HepG2 (cell line): ENCODE data around the gene C6orf136. TPM values are rescaled to one million over a fixed set of nuclear protein-coding genes. Genes with fewer than 3 reads are reported as not detected.

Experiments
- CBX5 ChIP-seq: sonication (generic); formaldehyde crosslinking; IDR thresholded peaks from 2 replicates; pipeline ENCODE4 v1.4.0; 2020; ENCODE audit warnings: missing genetic modification reagents, borderline replicate concordance
- EP300 ChIP-seq, 3 experiments: sonication (generic) in 1 of 3; formaldehyde crosslinking in 1 of 3; IDR thresholded peaks; 2 replicates each; pipeline versions ENCODE4 v1.5.1 to v1.6.1; 2011 to 2020; ENCODE audit warnings: low read depth in 2 of 3, low read length in 2 of 3, borderline replicate concordance in 1 of 3, improper control_type of control experiment in 1 of 3, mild to moderate bottlenecking in 1 of 3, missing genetic modification reagents in 1 of 3, moderate library complexity in 1 of 3
- GATAD2A ChIP-seq: IDR thresholded peaks from 2 replicates; pipeline ENCODE4 v1.6.1; 2016
- HNRNPH1 ChIP-seq: fragments of 200-400 bp; formaldehyde crosslinking; optimal IDR thresholded peaks from 2 replicates; pipeline ENCODE3; 2017; ENCODE audit warnings: mild to moderate bottlenecking, low read depth, low read length
- HNRNPL ChIP-seq: fragments of 200-400 bp; formaldehyde crosslinking; IDR thresholded peaks from 2 replicates; pipeline ENCODE4 v1.6.1; 2017; ENCODE audit warnings: mild to moderate bottlenecking, low read depth, low read length
- KDM5B ChIP-seq: sonication (generic); formaldehyde crosslinking; IDR thresholded peaks from 2 replicates; pipeline ENCODE4 v1.4.0; 2020; ENCODE audit warnings: missing genetic modification reagents, mild to moderate bottlenecking, borderline replicate concordance
- NFYC ChIP-seq: IDR thresholded peaks from 2 replicates; pipeline ENCODE4 v1.6.1; 2016; ENCODE audit warnings: missing genetic modification reagents, missing compliant biosample characterization
- NPAS2 ChIP-seq: sonication (generic); formaldehyde crosslinking; IDR thresholded peaks from 2 replicates; pipeline ENCODE4 v1.8.0; 2022; ENCODE audit warnings: mild to moderate bottlenecking, missing genetic modification reagents, borderline replicate concordance
- PBX3 ChIP-seq: sonication (generic); formaldehyde crosslinking; IDR thresholded peaks from 2 replicates; pipeline ENCODE4 v1.8.1; 2023; ENCODE audit warnings: missing genetic modification reagents, inconsistent platforms, borderline replicate concordance
- POGZ ChIP-seq: sonication (generic); formaldehyde crosslinking; IDR thresholded peaks from 2 replicates; pipeline ENCODE4 v1.4.0; 2020; ENCODE audit warnings: mild to moderate bottlenecking, missing genetic modification reagents
- RARA ChIP-seq: IDR thresholded peaks from 2 replicates; pipeline ENCODE4 v1.6.1; 2016; ENCODE audit warnings: missing genetic modification reagents, missing compliant biosample characterization
- SOX13 ChIP-seq, 3 experiments: fragments of 450-650 bp in 1 of 3; sonication (generic) in 1 of 3; formaldehyde crosslinking in 1 of 3; IDR thresholded peaks in 2 of 3; conservative IDR thresholded peaks in 1 of 3; 2 replicates each; pipeline versions ENCODE4 v1.5.0 to v1.6.1; 2016 to 2020; ENCODE audit warnings: antibody characterized with exemption in 1 of 3, mild to moderate bottlenecking in 1 of 3, missing compliant biosample characterization in 1 of 3, missing genetic modification reagents in 1 of 3, moderate library complexity in 1 of 3
- TCF12 ChIP-seq, 2 experiments: fragments of 450-650 bp in 1 of 2; sonication (generic) in 1 of 2; formaldehyde crosslinking in 1 of 2; IDR thresholded peaks; 2 replicates each; pipeline versions ENCODE4 v1.6.1 to v1.8.0; 2017 to 2022; ENCODE audit warnings: antibody characterized with exemption in 1 of 2, mild to moderate bottlenecking in 1 of 2, missing genetic modification reagents in 1 of 2, moderate library complexity in 1 of 2
- U2AF2 ChIP-seq: fragments of 200-400 bp; formaldehyde crosslinking; IDR thresholded peaks from 2 replicates; pipeline ENCODE4 v1.6.1; 2017; ENCODE audit warnings: low read depth, mild to moderate bottlenecking, low read length
- ZNF124 ChIP-seq: sonication (generic); formaldehyde crosslinking; IDR thresholded peaks from 2 replicates; pipeline ENCODE4 v1.4.0; 2020; ENCODE audit warnings: missing genetic modification reagents
- ZNF484 ChIP-seq: sonication (generic); formaldehyde crosslinking; IDR thresholded peaks from 2 replicates; pipeline ENCODE4 v1.5.1; 2020; ENCODE audit warnings: mild to moderate bottlenecking, low read depth, missing genetic modification reagents, borderline replicate concordance
- ZNF552 ChIP-seq: sonication (generic); formaldehyde crosslinking; IDR thresholded peaks from 2 replicates; pipeline ENCODE4 v1.9.0; 2022; ENCODE audit warnings: missing genetic modification reagents, mild to moderate bottlenecking, borderline replicate concordance
- ZNF577 ChIP-seq: sonication (generic); formaldehyde crosslinking; IDR thresholded peaks from 2 replicates; pipeline ENCODE4 v1.4.0; 2020; ENCODE audit warnings: mild to moderate bottlenecking, low read depth, missing genetic modification reagents, borderline replicate concordance
- ZNF747 ChIP-seq: sonication (generic); formaldehyde crosslinking; IDR thresholded peaks from 2 replicates; pipeline ENCODE4 v1.8.1; 2023; ENCODE audit warnings: missing genetic modification reagents, mild to moderate bottlenecking, borderline replicate concordance
- ZNF777 ChIP-seq: sonication (generic); formaldehyde crosslinking; IDR thresholded peaks from 2 replicates; pipeline ENCODE4 v1.4.0; 2020; ENCODE audit warnings: missing genetic modification reagents
- polyA plus RNA-seq, 8 experiments: library from polyadenylated mRNA; depleted of rRNA in 3 of 8; stranded (reverse) in 7 of 8; unstranded in 1 of 8; fragments of >200 nt; fragmentation: Illumina TruSeq in 4 of 8; extraction: Trizol in 4 of 8; gene quantifications; 2 replicates each; pipeline versions ENCODE4 v1.2.1 to v1.2.3, GENCODE V29; 2011 to 2016; ENCODE audit warnings: low read depth in 4 of 8, missing spikeins in 1 of 8, mixed read lengths in 1 of 8; ENCODE audit not compliant: insufficient read depth in 1 of 8
- total RNA-seq, 5 experiments: library from RNA; depleted of rRNA; stranded (reverse); fragments of >200 nt; fragmentation: Illumina TruSeq; extraction: Trizol; gene quantifications; 2 replicates each; pipeline ENCODE4 v1.2.3, GENCODE V29; 2016; ENCODE audit warnings: low read depth in 1 of 5
- TF ChIP-seq, protein P1 (sequence below), 2 experiments: sonication (generic) in 1 of 2; formaldehyde crosslinking in 1 of 2; IDR thresholded peaks; 2 replicates each; pipeline versions ENCODE4 v1.5.1 to v1.6.1; 2011 to 2020; ENCODE audit warnings: borderline replicate concordance in 1 of 2, low read depth in 1 of 2, low read length in 1 of 2, mild to moderate bottlenecking in 1 of 2, missing genetic modification reagents in 1 of 2, moderate library complexity in 1 of 2
- TF ChIP-seq, protein P2 (sequence below): sonication (generic); formaldehyde crosslinking; IDR thresholded peaks from 2 replicates; pipeline ENCODE4 v1.8.0; 2022; ENCODE audit warnings: mild to moderate bottlenecking, missing genetic modification reagents; ENCODE audit not compliant: insufficient replicate concordance

Gene C6orf136
- total and polyA plus RNA-seq, 2 of the 13 experiments (the other 11 are each of a cell fraction or from before 2014, with no cell fraction given): 12.0 to 26.2 TPM

- TF ChIP-seq, protein P1, sequence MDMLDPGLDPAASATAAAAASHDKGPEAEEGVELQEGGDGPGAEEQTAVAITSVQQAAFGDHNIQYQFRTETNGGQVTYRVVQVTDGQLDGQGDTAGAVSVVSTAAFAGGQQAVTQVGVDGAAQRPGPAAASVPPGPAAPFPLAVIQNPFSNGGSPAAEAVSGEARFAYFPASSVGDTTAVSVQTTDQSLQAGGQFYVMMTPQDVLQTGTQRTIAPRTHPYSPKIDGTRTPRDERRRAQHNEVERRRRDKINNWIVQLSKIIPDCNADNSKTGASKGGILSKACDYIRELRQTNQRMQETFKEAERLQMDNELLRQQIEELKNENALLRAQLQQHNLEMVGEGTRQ (IDR thresholded peaks at IDR 0.05; ENCODE audit: low read depth, low read length): peak; percentile 36; the same call in 1 of the 2 replicates
- TF ChIP-seq, protein P1 (CRISPR knock-in tag; IDR thresholded peaks at IDR 0.05; ENCODE audit: borderline replicate concordance): peak; percentile 83
- no peak for TF ChIP-seq TCF12 (IDR thresholded peaks at IDR 0.05)
- TF ChIP-seq TCF12 (CRISPR knock-in tag; IDR thresholded peaks at IDR 0.05): peak; percentile 58; the same call in 1 of the 2 replicates
- peak; percentile 48; the same call in 1 of the 2 replicates for TF ChIP-seq RARA
- TF ChIP-seq PBX3 (CRISPR knock-in tag): no peak
- TF ChIP-seq ZNF777 (CRISPR knock-in tag): 0 out of 2 replicates have a peak, but pooled peaks have one; percentile 43
- TF ChIP-seq KDM5B (CRISPR knock-in tag): peak; percentile 79
- TF ChIP-seq, protein P2, sequence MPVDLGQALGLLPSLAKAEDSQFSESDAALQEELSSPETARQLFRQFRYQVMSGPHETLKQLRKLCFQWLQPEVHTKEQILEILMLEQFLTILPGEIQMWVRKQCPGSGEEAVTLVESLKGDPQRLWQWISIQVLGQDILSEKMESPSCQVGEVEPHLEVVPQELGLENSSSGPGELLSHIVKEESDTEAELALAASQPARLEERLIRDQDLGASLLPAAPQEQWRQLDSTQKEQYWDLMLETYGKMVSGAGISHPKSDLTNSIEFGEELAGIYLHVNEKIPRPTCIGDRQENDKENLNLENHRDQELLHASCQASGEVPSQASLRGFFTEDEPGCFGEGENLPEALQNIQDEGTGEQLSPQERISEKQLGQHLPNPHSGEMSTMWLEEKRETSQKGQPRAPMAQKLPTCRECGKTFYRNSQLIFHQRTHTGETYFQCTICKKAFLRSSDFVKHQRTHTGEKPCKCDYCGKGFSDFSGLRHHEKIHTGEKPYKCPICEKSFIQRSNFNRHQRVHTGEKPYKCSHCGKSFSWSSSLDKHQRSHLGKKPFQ: no peak
- peak; percentile 79 for TF ChIP-seq HNRNPL
- no peak for TF ChIP-seq ZNF577 (CRISPR knock-in tag)
- TF ChIP-seq EP300 (IDR thresholded peaks at IDR 0.05; ENCODE audit: low read depth in 2 of 2, low read length in 2 of 2): no peak; a peak in 1 of 4 replicates
- TF ChIP-seq EP300 (CRISPR knock-in tag; IDR thresholded peaks at IDR 0.05; ENCODE audit: borderline replicate concordance): no peak
- no peak for TF ChIP-seq ZNF484
- TF ChIP-seq NPAS2: no peak
- TF ChIP-seq ZNF747 (CRISPR knock-in tag): peak; percentile 68; the same call in 1 of the 2 replicates
- peak; percentile 97 for TF ChIP-seq HNRNPH1
- no peak for TF ChIP-seq ZNF552 (CRISPR knock-in tag)
- TF ChIP-seq NFYC (CRISPR knock-in tag): peak; percentile 95
- peak; percentile 43; the same call in 1 of the 2 replicates for TF ChIP-seq ZNF124 (CRISPR knock-in tag)
- peak; percentile 23; the same call in 1 of the 2 replicates for TF ChIP-seq CBX5
- peak; percentile 27; the same call in 1 of the 2 replicates for TF ChIP-seq GATAD2A (CRISPR knock-in tag)
- peak; percentile 78; the same call in 1 of the 2 replicates for TF ChIP-seq POGZ (CRISPR knock-in tag)
- peak; percentile 38 for TF ChIP-seq SOX13 (IDR thresholded peaks at IDR 0.05)
- peak; percentile 57 to 98; a peak in 3 of 4 replicates for TF ChIP-seq SOX13 (CRISPR knock-in tag; conservative IDR thresholded peaks at IDR 0.05 in 1 of 2, IDR thresholded peaks at IDR 0.05 in 1 of 2)
- TF ChIP-seq U2AF2: peak; percentile 53; the same call in 1 of the 2 replicates
Observed at GRCh38 chr6:30616811-30617564, 29.9 kb upstream of the C6orf136 start, which contains the start of gene PPP1R10 (continued).
